HepG2 (cell line): Measurements from ENCODE around the gene DDHD1. TPM values are rescaled to one million over a fixed set of nuclear protein-coding genes. Genes with fewer than 3 reads are reported as not detected.

Source experiments
- ATAC-seq: fragments of 200-7000 bp; cut with Tn5 transposase; 3 replicates; pipeline ENCODE4 v1.9.1; 2020; ENCODE audit warnings: mild to moderate bottlenecking, moderate library complexity
- BruUV-seq: library from RNA; stranded (reverse); fragments of 400-500 nt; replicated peaks from 2 replicates; lab custom pipeline; 2021; lab: Mats Ljungman, UMichigan
- CTCF ChIA-PET: fragments of 300-600 bp; formaldehyde crosslinking; extraction: SDS; loops from one replicate; lab custom pipeline; 2021; ENCODE audit warnings: low total read pairs, inconsistent platforms, low intra/inter-chr PET ratio; lab: Yijun Ruan, JAX
- POLR2A ChIA-PET: fragments of 350-600 bp; sonication (Branson Sonifier 250); formaldehyde crosslinking; loops from one replicate; lab custom pipeline; 2020; ENCODE audit warnings: antibody characterized with exemption, inconsistent platforms; lab: Yijun Ruan, JAX
- DNase-seq: peaks from one replicate; pipeline ENCODE4 v3.0.0-alpha.2; 2015; ENCODE audit warnings: low spot score
- FAIRE-seq: peaks from 3 replicates; lab custom pipeline; 2011; peaks lifted over from hg19 to GRCh38; lab: Jason Lieb, UNC
- H2AFZ ChIP-seq: one replicate; pipeline ENCODE4 v1.6.1; 2011; ENCODE audit warnings: low read length, inconsistent platforms
- H3K27ac ChIP-seq: fragments of 300-600 bp; 3 replicates; pipeline ENCODE4 v1.8.0; 2011; ENCODE audit warnings: mixed run types, mild to moderate bottlenecking, mixed read lengths, low read length, inconsistent platforms; ENCODE audit not compliant: insufficient read depth; ENCODE audit errors: extremely low read length
- H3K27me3 ChIP-seq, 2 experiments: fragments of 200-600 bp in 1 of 2; 2 replicates in 1 of 2; 3 replicates in 1 of 2; pipeline versions ENCODE4 v1.6.0 to v1.8.0; 2011; ENCODE audit warnings: low read length in 2 of 2, mild to moderate bottlenecking in 2 of 2, moderate library complexity in 2 of 2, inconsistent platforms in 1 of 2; ENCODE audit not compliant: insufficient read depth in 2 of 2, control insufficient read depth in 1 of 2
- H3K36me3 ChIP-seq, 2 experiments: fragments of 200-600 bp in 1 of 2; replicated peaks in 1 of 2; 2 replicates in 1 of 2; 3 replicates in 1 of 2; pipeline versions ENCODE4 v1.5.1 to v1.8.0; 2011; ENCODE audit warnings: low read length in 2 of 2, inconsistent platforms in 1 of 2; ENCODE audit not compliant: insufficient read depth in 2 of 2, control insufficient read depth in 1 of 2
- H3K4me1 ChIP-seq: 2 replicates; pipeline ENCODE4 v1.5.1; 2012; ENCODE audit warnings: low read length, inconsistent platforms; ENCODE audit not compliant: insufficient read depth
- H3K4me2 ChIP-seq: 2 replicates; pipeline ENCODE4 v1.6.0; 2011; ENCODE audit warnings: low read depth, low read length, inconsistent platforms
- H3K4me3 ChIP-seq, 3 experiments: fragments of 200-600 bp in 1 of 3; sonication (generic), shearing (Covaris generic) in 1 of 3; replicated peaks in 1 of 3; 2 replicates each; pipeline ENCODE4 v1.5.1; 2011 to 2016; ENCODE audit warnings: low read length in 3 of 3, inconsistent platforms in 2 of 3, low read depth in 2 of 3, mild to moderate bottlenecking in 2 of 3, control low read depth in 1 of 3, mixed read lengths in 1 of 3; ENCODE audit not compliant: insufficient read depth in 1 of 3
- H3K79me2 ChIP-seq: one replicate; pipeline ENCODE4 v1.6.1; 2011; ENCODE audit warnings: low read length, inconsistent platforms; ENCODE audit not compliant: insufficient read depth
- H3K9ac ChIP-seq: 2 replicates; pipeline ENCODE4 v1.6.0; 2011; ENCODE audit warnings: mild to moderate bottlenecking, low read depth, low read length, inconsistent platforms; ENCODE audit not compliant: insufficient read depth
- H3K9me3 ChIP-seq: 2 replicates; pipeline ENCODE4 v1.5.1; 2012; ENCODE audit warnings: mild to moderate bottlenecking, low read length
- H4K20me1 ChIP-seq: 2 replicates; pipeline ENCODE4 v1.6.0; 2011; ENCODE audit warnings: inconsistent platforms, mild to moderate bottlenecking, low read length, moderate library complexity; ENCODE audit not compliant: insufficient read depth
- ETV5 ChIP-seq: IDR thresholded peaks from 2 replicates; pipeline ENCODE4 v1.6.1; 2018; ENCODE audit warnings: missing biosample characterization, missing genetic modification reagents, inconsistent platforms, borderline replicate concordance
- LBX2 ChIP-seq: sonication (generic); formaldehyde crosslinking; IDR thresholded peaks from 2 replicates; pipeline ENCODE4 v1.5.0; 2020; ENCODE audit warnings: missing genetic modification reagents, mild to moderate bottlenecking, borderline replicate concordance
- MLXIP ChIP-seq: sonication (generic); formaldehyde crosslinking; IDR thresholded peaks from 2 replicates; pipeline ENCODE4 v1.9.0; 2021; ENCODE audit warnings: missing genetic modification reagents, borderline replicate concordance
- MXD4 ChIP-seq: IDR thresholded peaks from 2 replicates; pipeline ENCODE4 v1.6.1; 2016; ENCODE audit warnings: mild to moderate bottlenecking, missing biosample characterization, missing genetic modification reagents
- NR0B2 ChIP-seq: sonication (generic); formaldehyde crosslinking; IDR thresholded peaks from 2 replicates; pipeline ENCODE4 v1.4.0; 2020; ENCODE audit warnings: mild to moderate bottlenecking, missing genetic modification reagents
- RXRA ChIP-seq: sonication (generic); formaldehyde crosslinking; IDR thresholded peaks from 2 replicates; pipeline ENCODE4 v1.5.1; 2020; ENCODE audit warnings: missing genetic modification reagents
- SOX13 ChIP-seq, 3 experiments: fragments of 450-650 bp in 1 of 3; sonication (generic) in 1 of 3; formaldehyde crosslinking in 1 of 3; IDR thresholded peaks in 2 of 3; conservative IDR thresholded peaks in 1 of 3; 2 replicates each; pipeline versions ENCODE4 v1.5.0 to v1.6.1; 2016 to 2020; ENCODE audit warnings: antibody characterized with exemption in 1 of 3, mild to moderate bottlenecking in 1 of 3, missing compliant biosample characterization in 1 of 3, missing genetic modification reagents in 1 of 3, moderate library complexity in 1 of 3
- XRCC5 ChIP-seq: fragments of 200-400 bp; formaldehyde crosslinking; optimal IDR thresholded peaks from 2 replicates; pipeline ENCODE3; 2017; ENCODE audit warnings: mild to moderate bottlenecking, low read length
- ZFP91 ChIP-seq: sonication (generic); formaldehyde crosslinking; IDR thresholded peaks from 2 replicates; pipeline ENCODE4 v1.9.0; 2022; ENCODE audit warnings: missing genetic modification reagents, mild to moderate bottlenecking, borderline replicate concordance
- ZNF180 ChIP-seq: sonication (generic); formaldehyde crosslinking; IDR thresholded peaks from 2 replicates; pipeline ENCODE4 v1.4.0; 2020; ENCODE audit warnings: low read depth, missing genetic modification reagents, borderline replicate concordance
- ZNF557 ChIP-seq: sonication (generic); formaldehyde crosslinking; IDR thresholded peaks from 2 replicates; pipeline ENCODE4 v1.4.0; 2020; ENCODE audit warnings: missing genetic modification reagents
- ZNF574 ChIP-seq: sonication (generic); formaldehyde crosslinking; IDR thresholded peaks from 2 replicates; pipeline ENCODE4 v1.4.0; 2020; ENCODE audit warnings: missing genetic modification reagents
- ZNF713 ChIP-seq: sonication (generic); formaldehyde crosslinking; IDR thresholded peaks from 2 replicates; pipeline ENCODE4 v1.4.0; 2020; ENCODE audit warnings: mild to moderate bottlenecking, missing genetic modification reagents
- ZNF775 ChIP-seq: sonication (generic); formaldehyde crosslinking; IDR thresholded peaks from 2 replicates; pipeline ENCODE4 v1.4.0; 2020; ENCODE audit warnings: missing genetic modification reagents, mild to moderate bottlenecking, moderate library complexity, borderline replicate concordance
- ZSCAN22 ChIP-seq: sonication (generic); formaldehyde crosslinking; IDR thresholded peaks from 2 replicates; pipeline ENCODE4 v1.4.0; 2020; ENCODE audit warnings: mild to moderate bottlenecking, missing genetic modification reagents
- WGBS: methylation state at CpG from one replicate; pipeline ENCODE4 v1.1.6; 2017; ENCODE audit warnings: low lambda C conversion rate; 5-methylcytosine and 5-hydroxymethylcytosine counted together
- in situ Hi-C: cut with HindIII; loops from 2 replicates; pipeline ENCODE4 v1.10.0; 2017; ENCODE audit warnings: low pct_unique_long_range_greater_than_20kb; ENCODE audit not compliant: extremely low pct_ligation_motif_present
- intact Hi-C: fragments of 100-400 bp; cut with micrococcal nuclease; formaldehyde crosslinking; loops from one replicate; pipeline ENCODE4 v1.10.0; 2022; ENCODE audit not compliant: unreplicated experiment
- polyA plus RNA-seq, 8 experiments: library from polyadenylated mRNA; depleted of rRNA in 3 of 8; stranded (reverse) in 7 of 8; unstranded in 1 of 8; fragments of >200 nt; fragmentation: Illumina TruSeq in 4 of 8; extraction: Trizol in 4 of 8; gene quantifications; 2 replicates each; pipeline versions ENCODE4 v1.2.1 to v1.2.3, GENCODE V29; 2011 to 2016; ENCODE audit warnings: low read depth in 4 of 8, missing spikeins in 1 of 8, mixed read lengths in 1 of 8; ENCODE audit not compliant: insufficient read depth in 1 of 8
- total RNA-seq, 5 experiments: library from RNA; depleted of rRNA; stranded (reverse); fragments of >200 nt; fragmentation: Illumina TruSeq; extraction: Trizol; gene quantifications; 2 replicates each; pipeline ENCODE4 v1.2.3, GENCODE V29; 2016; ENCODE audit warnings: low read depth in 1 of 5

Gene DDHD1
- total and polyA plus RNA-seq, 2 of the 13 experiments (the other 11 are each of a cell fraction or from before 2014, with no cell fraction given): 4.6 to 8.3 TPM

- Histone ChIP-seq H3K27me3 (no peaks in the 10 kb centered on the region), H4K20me1 (no peaks in the 10 kb centered on the region), H3K9ac (no peak overlapping the region), H3K79me2 (no peaks in the 10 kb centered on the region), H3K9me3 (no peaks in the 10 kb centered on the region), H3K4me2 (no peak overlapping the region), H3K4me3 (no peak overlapping the region), H3K4me1 (no peaks in the 10 kb centered on the region), H3K27ac (no peak overlapping the region), H2AFZ (no peak overlapping the region), H3K36me3 (no peaks in the 10 kb centered on the region)
- ATAC-seq (no peak), DNase-seq (no peak), FAIRE-seq (no peak)
- intact Hi-C loops (no loop called here), in situ Hi-C loops (no loop called here)
- ChIA-PET CTCF (no interaction called here), POLR2A (no interaction called here)
- no TSS peak for BruUV-seq
- 90% methylated on average over 3 of the region's 3 CpGs for WGBS
- TF ChIP-seq LBX2 (CRISPR knock-in tag) (no peak), SOX13 (IDR thresholded peaks at IDR 0.05) (no peak), SOX13 (CRISPR knock-in tag; conservative IDR thresholded peaks at IDR 0.05 in 1 of 2, IDR thresholded peaks at IDR 0.05 in 1 of 2) (no peak), ZNF180 (no peak), ZNF557 (no peak), ZFP91 (CRISPR knock-in tag) (no peak), MLXIP (CRISPR knock-in tag) (no peak), XRCC5 (no peak), NR0B2 (CRISPR knock-in tag) (no peak), ZSCAN22 (CRISPR knock-in tag) (no peak), MXD4 (CRISPR knock-in tag) (no peak), ZNF775 (CRISPR knock-in tag) (no peak), ZNF574 (CRISPR knock-in tag) (no peak), RXRA (no peak), ZNF713 (CRISPR knock-in tag) (no peak), ETV5 (CRISPR knock-in tag) (no peak)
These were observed 28.3 kb downstream of the DDHD1 start for GRCh38 chr14:53124786-53125185.
